ENCODE measurements around the gene CTBP1. TPM values are rescaled to one million over a fixed set of nuclear protein-coding genes. Genes with fewer than 3 reads are reported as not detected.

Gene CTBP1
- total and polyA plus RNA-seq, 2 of the 8 experiments (the other 6 are each of a cell fraction or from before 2014, with no cell fraction given), result 128 to 185 TPM

DNA sequence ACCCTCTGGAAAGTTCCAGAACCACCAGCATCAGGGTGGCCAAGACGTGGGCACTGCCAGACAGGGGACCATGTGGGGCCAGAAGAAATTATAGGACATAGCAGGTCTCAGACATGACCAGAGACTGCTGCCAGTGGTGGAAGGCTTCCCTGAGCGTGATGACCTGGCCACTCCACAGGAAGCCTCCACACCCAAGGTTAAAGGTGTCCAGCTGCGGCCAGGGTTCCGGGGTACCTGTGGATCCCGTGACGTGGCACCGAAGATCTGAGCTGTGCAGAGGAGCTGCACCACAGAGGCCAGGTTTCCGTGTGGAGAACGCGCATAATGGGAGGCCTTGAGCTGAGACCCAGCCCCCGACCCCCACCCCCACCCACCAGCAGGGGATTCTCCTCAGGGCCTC lies 16.4 kb upstream of the CTBP1 start (continued):
- no peak for TF ChIP-seq TCF12 (IDR thresholded peaks at IDR 0.05; ENCODE audit: low read depth, low read length)
- TF ChIP-seq, protein P1, sequence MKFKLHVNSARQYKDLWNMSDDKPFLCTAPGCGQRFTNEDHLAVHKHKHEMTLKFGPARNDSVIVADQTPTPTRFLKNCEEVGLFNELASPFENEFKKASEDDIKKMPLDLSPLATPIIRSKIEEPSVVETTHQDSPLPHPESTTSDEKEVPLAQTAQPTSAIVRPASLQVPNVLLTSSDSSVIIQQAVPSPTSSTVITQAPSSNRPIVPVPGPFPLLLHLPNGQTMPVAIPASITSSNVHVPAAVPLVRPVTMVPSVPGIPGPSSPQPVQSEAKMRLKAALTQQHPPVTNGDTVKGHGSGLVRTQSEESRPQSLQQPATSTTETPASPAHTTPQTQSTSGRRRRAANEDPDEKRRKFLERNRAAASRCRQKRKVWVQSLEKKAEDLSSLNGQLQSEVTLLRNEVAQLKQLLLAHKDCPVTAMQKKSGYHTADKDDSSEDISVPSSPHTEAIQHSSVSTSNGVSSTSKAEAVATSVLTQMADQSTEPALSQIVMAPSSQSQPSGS (IDR thresholded peaks at IDR 0.05; ENCODE audit: low read length), result no peak
